K562 (cell line): Measurements from ENCODE around the gene MAB21L4. TPM values are rescaled to one million over a fixed set of nuclear protein-coding genes. Genes with fewer than 3 reads are reported as not detected.

Source experiments
- ARHGAP35 ChIP-seq: fragments of 450-650 bp; IDR thresholded peaks from 2 replicates; pipeline ENCODE4 v1.6.1; 2018; ENCODE audit not compliant: partially characterized antibody
- ARID3A ChIP-seq: IDR thresholded peaks from 2 replicates; pipeline ENCODE4 v1.6.1; 2012; ENCODE audit warnings: low read depth, low read length, improper control_type of control experiment, borderline replicate concordance
- CTCF ChIP-seq, 3 experiments: IDR thresholded peaks in 2 of 3; conservative IDR thresholded peaks in 1 of 3; 2 replicates each; pipeline ENCODE4 v1.5.1; 2011 to 2012; ENCODE audit warnings: low read length in 3 of 3, mild to moderate bottlenecking in 3 of 3, control low read depth in 2 of 3, improper control_type of control experiment in 1 of 3, inconsistent platforms in 1 of 3, low read depth in 1 of 3, mixed read lengths in 1 of 3, moderate library complexity in 1 of 3; ENCODE audit not compliant: insufficient read depth in 2 of 3
- GATA2 ChIP-seq: sonication (generic); formaldehyde crosslinking; IDR thresholded peaks from 2 replicates; pipeline ENCODE4 v1.4.0; 2020; ENCODE audit warnings: mild to moderate bottlenecking, missing genetic modification reagents
- HNRNPUL1 ChIP-seq: fragments of 200-400 bp; formaldehyde crosslinking; IDR thresholded peaks from 2 replicates; pipeline ENCODE4 v1.6.1; 2017; ENCODE audit warnings: low read length
- JUN ChIP-seq, 2 experiments: sonication (generic) in 1 of 2; formaldehyde crosslinking in 1 of 2; IDR thresholded peaks; 2 replicates each; pipeline versions ENCODE4 v1.6.1 to v1.8.0; 2012 to 2022; ENCODE audit warnings: borderline replicate concordance in 2 of 2, mild to moderate bottlenecking in 2 of 2, improper control_type of control experiment in 1 of 2, low read depth in 1 of 2, low read length in 1 of 2, missing genetic modification reagents in 1 of 2
- PPARD ChIP-seq: fragments of 250-450 bp; sonication (Bioruptor Pico); IDR thresholded peaks from 2 replicates; pipeline ENCODE4 v1.8.0; 2022; ENCODE audit warnings: inconsistent platforms, mild to moderate bottlenecking, moderate library complexity
- RAD21 ChIP-seq, 2 experiments: fragments of 250-450 bp in 1 of 2; fragments of 450-650 bp in 1 of 2; sonication (Bioruptor Pico) in 1 of 2; formaldehyde crosslinking in 1 of 2; IDR thresholded peaks in 1 of 2; conservative IDR thresholded peaks in 1 of 2; 2 replicates each; pipeline versions ENCODE4 v1.4.0 to v1.8.0; 2020 to 2022; ENCODE audit warnings: mild to moderate bottlenecking in 2 of 2, moderate library complexity in 1 of 2
- RFX7 ChIP-seq: fragments of 250-450 bp; sonication (Bioruptor Pico); IDR thresholded peaks from 2 replicates; pipeline ENCODE4 v1.5.1; 2021; ENCODE audit warnings: mild to moderate bottlenecking
- SMARCA5 ChIP-seq: fragments of 450-650 bp; IDR thresholded peaks from 2 replicates; pipeline ENCODE4 v1.6.1; 2016
- TOE1 ChIP-seq, 2 experiments: fragments of 450-650 bp in 1 of 2; sonication (generic) in 1 of 2; formaldehyde crosslinking in 1 of 2; IDR thresholded peaks; 2 replicates each; pipeline versions ENCODE4 v1.7.1 to v1.8.0; 2016 to 2022; ENCODE audit warnings: borderline replicate concordance in 2 of 2, mild to moderate bottlenecking in 2 of 2, antibody characterized with exemption in 1 of 2, inconsistent platforms in 1 of 2, low read depth in 1 of 2, missing genetic modification reagents in 1 of 2, moderate library complexity in 1 of 2
- U2AF1 ChIP-seq: fragments of 200-400 bp; formaldehyde crosslinking; optimal IDR thresholded peaks from 2 replicates; pipeline ENCODE3; 2017; ENCODE audit warnings: mild to moderate bottlenecking, low read depth, low read length, moderate library complexity
- ZNF184 ChIP-seq: sonication (generic); formaldehyde crosslinking; IDR thresholded peaks from 2 replicates; pipeline ENCODE4 v1.5.0; 2020; ENCODE audit warnings: missing genetic modification reagents
- ZNF232 ChIP-seq: sonication (generic); formaldehyde crosslinking; IDR thresholded peaks from 2 replicates; pipeline ENCODE4 v1.8.0; 2022; ENCODE audit warnings: mild to moderate bottlenecking, missing genetic modification reagents
- polyA plus RNA-seq, 8 experiments: library from polyadenylated mRNA; depleted of rRNA in 4 of 8; stranded (reverse) in 5 of 8; unstranded in 3 of 8; fragments of >200 nt; fragmentation: Nextera tagmentation in 2 of 8; fragmentation: Illumina TruSeq in 1 of 8; extraction: Ambion mirVana in 2 of 8; extraction: Trizol in 1 of 8; gene quantifications; 2 replicates each; pipeline versions ENCODE4 v1.2.1 to v1.2.3, GENCODE V29; 2011 to 2014; ENCODE audit warnings: inconsistent platforms in 1 of 8, missing spikeins in 1 of 8
- total RNA-seq, 7 experiments: library from RNA; depleted of rRNA in 6 of 7; stranded (reverse); fragments of >200 nt in 6 of 7; fragmentation: Illumina TruSeq in 2 of 7; extraction: Trizol in 2 of 7; gene quantifications; 2 replicates each; pipeline versions ENCODE4 v1.2.1 to v1.2.3, GENCODE V29; 2011 to 2021; ENCODE audit warnings: low replicate concordance in 1 of 7
- TF ChIP-seq, protein P1 (sequence below), 2 experiments: IDR thresholded peaks; 2 replicates each; pipeline ENCODE4 v1.6.1; 2012; ENCODE audit warnings: improper control_type of control experiment in 2 of 2, low read depth in 2 of 2, low read length in 2 of 2, borderline replicate concordance in 1 of 2

MAB21L4 gene
- total and polyA plus RNA-seq, 9 of the 15 experiments (the other 6 are each of a cell fraction or from before 2014, with no cell fraction given) = 0.03 TPM; not detected in 8

GRCh38 chr2:240837621-240838020 is 58.3 kb downstream of the MAB21L4 start (continued):
- TF ChIP-seq ARHGAP35 (no peak), ARID3A (no peak), CTCF (IDR thresholded peaks at IDR 0.05 in 2 of 3, conservative IDR thresholded peaks at IDR 0.05 in 1 of 3; ENCODE audit: insufficient read depth in 2 of 3, low read depth in 1 of 3, low read length in 3 of 3) (no peak), JUN (IDR thresholded peaks at IDR 0.05; ENCODE audit: borderline replicate concordance, low read depth, low read length) (no peak), JUN (CRISPR knock-in tag; IDR thresholded peaks at IDR 0.05; ENCODE audit: borderline replicate concordance) (no peak), TOE1 (IDR thresholded peaks at IDR 0.05; ENCODE audit: borderline replicate concordance) (no peak), TOE1 (CRISPR knock-in tag; IDR thresholded peaks at IDR 0.05; ENCODE audit: borderline replicate concordance, low read depth) (no peak), HNRNPUL1 (no peak), U2AF1 (no peak), PPARD (CRISPR knock-in tag) (no peak), ZNF232 (CRISPR knock-in tag) (no peak), GATA2 (CRISPR knock-in tag) (no peak), SMARCA5 (no peak), ZNF184 (no peak), RAD21 (CRISPR knock-in tag; conservative IDR thresholded peaks at IDR 0.05 in 1 of 2, IDR thresholded peaks at IDR 0.05 in 1 of 2) (no peak), RFX7 (CRISPR knock-in tag) (no peak)
- TF ChIP-seq, protein P1, sequence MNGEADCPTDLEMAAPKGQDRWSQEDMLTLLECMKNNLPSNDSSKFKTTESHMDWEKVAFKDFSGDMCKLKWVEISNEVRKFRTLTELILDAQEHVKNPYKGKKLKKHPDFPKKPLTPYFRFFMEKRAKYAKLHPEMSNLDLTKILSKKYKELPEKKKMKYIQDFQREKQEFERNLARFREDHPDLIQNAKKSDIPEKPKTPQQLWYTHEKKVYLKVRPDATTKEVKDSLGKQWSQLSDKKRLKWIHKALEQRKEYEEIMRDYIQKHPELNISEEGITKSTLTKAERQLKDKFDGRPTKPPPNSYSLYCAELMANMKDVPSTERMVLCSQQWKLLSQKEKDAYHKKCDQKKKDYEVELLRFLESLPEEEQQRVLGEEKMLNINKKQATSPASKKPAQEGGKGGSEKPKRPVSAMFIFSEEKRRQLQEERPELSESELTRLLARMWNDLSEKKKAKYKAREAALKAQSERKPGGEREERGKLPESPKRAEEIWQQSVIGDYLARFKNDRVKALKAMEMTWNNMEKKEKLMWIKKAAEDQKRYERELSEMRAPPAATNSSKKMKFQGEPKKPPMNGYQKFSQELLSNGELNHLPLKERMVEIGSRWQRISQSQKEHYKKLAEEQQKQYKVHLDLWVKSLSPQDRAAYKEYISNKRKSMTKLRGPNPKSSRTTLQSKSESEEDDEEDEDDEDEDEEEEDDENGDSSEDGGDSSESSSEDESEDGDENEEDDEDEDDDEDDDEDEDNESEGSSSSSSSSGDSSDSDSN (IDR thresholded peaks at IDR 0.05; ENCODE audit: borderline replicate concordance in 1 of 2, low read depth in 2 of 2, low read length in 2 of 2) = no peak
